ENCODE data around the gene CHKB. TPM values are rescaled to one million over a fixed set of nuclear protein-coding genes. Genes with fewer than 3 reads are reported as not detected.

The CHKB gene
- total RNA-seq, 4 donors from 2014 or later: 74.8 to 232 (median 86.1) TPM

DNA sequence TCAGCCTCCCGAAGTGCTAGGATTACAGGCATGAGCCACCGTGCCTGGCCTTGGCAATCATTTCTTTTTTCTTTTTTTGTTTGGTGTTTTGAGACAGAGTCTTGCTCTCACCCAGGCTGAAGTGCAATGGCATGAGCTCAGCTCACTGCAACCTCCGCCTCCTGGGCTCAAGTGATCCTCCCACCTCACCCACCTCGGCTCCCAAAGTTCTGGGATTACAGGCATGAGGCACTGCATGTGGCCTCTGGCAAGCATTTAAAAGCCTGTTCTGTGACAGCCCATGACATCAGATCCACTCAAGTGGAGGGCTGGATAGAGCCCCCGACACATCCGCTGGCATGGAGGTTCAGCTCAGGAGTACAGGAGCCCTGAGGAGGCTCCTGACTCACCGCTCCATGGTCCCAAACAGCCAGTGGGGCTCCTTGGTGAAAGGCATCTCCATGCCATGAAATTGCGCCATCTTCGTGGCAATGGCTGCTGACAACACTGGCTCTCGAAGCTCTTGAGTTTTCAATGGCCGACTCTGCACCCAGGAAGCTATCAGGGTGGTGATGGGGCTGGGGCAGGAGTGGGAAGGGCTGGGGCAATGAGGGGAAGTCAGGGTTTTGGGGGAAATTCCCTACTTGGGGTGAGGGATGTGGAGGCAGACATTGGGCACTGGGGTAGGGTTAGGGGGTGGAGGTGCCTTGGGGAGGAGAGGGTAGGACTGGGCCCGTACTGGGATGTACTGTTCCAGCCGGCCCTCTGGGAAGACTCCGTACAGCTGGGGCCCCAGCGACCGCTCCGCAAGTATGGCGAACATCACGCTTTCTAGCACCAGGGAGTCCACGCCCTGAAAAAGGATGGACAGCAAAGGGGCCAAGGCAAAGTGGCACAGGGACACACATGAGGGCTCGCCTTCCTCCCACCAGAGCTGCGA, 1.4 kb downstream of the CHKB start:
- Histone ChIP-seq H3K27ac (peak overlapping the region; percentile 99), H3K27me3 (no peaks in the 10 kb centered on the region), H3K4me1 (peaks cover 15 to 31% (median 23%) of the 10 kb centered on the region in 4 donors), H3K36me3 (no peaks in the 10 kb centered on the region), H3K4me3 (peak overlapping the region; percentile 71 to 89 (median 76)), H3K9me3 (no peaks in the 10 kb centered on the region)
- no peak for DNase-seq
- TF ChIP-seq POLR2AphosphoS5 (IDR thresholded peaks at IDR 0.05): no peak
- TF ChIP-seq EP300 (IDR thresholded peaks at IDR 0.05; ENCODE audit: low read depth): no peak
- TF ChIP-seq POLR2A (IDR thresholded peaks at IDR 0.05): no peak
- TF ChIP-seq, protein P1, sequence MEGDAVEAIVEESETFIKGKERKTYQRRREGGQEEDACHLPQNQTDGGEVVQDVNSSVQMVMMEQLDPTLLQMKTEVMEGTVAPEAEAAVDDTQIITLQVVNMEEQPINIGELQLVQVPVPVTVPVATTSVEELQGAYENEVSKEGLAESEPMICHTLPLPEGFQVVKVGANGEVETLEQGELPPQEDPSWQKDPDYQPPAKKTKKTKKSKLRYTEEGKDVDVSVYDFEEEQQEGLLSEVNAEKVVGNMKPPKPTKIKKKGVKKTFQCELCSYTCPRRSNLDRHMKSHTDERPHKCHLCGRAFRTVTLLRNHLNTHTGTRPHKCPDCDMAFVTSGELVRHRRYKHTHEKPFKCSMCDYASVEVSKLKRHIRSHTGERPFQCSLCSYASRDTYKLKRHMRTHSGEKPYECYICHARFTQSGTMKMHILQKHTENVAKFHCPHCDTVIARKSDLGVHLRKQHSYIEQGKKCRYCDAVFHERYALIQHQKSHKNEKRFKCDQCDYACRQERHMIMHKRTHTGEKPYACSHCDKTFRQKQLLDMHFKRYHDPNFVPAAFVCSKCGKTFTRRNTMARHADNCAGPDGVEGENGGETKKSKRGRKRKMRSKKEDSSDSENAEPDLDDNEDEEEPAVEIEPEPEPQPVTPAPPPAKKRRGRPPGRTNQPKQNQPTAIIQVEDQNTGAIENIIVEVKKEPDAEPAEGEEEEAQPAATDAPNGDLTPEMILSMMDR (IDR thresholded peaks at IDR 0.05): no peak
- WGBS, 2 donors (ENCODE audit: low coverage in 1 of 2): 92% methylated on average over 22 of the region's 22 CpGs; no CpG with 5 or more reads in 1 of the 2 donors
- in situ Hi-C loops (cut with MboI; ENCODE audit: low pct_ligation_motif_present in 1 of 4, low pct_unique_long_range_greater_than_20kb in 1 of 4, low sequenced_read_pairs in 3 of 4): no loop called here
- intact Hi-C loops (cut with DNase I; ENCODE audit: low total_unique reads): no loop called here

DNA sequence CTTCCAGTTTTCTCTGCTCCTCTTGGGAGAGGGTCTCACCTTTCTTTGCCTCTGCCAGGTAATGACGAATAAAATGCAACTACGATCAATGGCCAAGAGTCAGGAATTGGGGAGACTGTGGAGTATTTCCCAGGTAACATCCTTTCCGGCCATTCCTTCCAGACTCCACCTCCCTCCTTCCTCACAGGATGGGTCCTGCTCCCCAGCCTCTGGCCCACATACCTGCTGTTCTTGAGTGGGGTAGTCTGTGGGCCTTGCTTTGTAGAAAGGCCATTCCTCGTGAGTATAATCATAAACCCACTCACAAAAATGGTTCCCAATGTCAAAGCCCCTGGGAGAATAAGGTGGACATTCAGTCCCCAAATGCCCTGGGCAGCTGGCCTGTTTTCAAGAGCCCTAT, 2.9 kb downstream of the CHKB start:
- Histone ChIP-seq H3K27me3 (no peaks in the 10 kb centered on the region), H3K4me3 (no peak overlapping the region), H3K27ac (no peak overlapping the region), H3K36me3 (no peaks in the 10 kb centered on the region), H3K9me3 (no peaks in the 10 kb centered on the region), H3K4me1 (peaks cover 15 to 31% (median 23%) of the 10 kb centered on the region in 4 donors)
- TF ChIP-seq, protein P1 (IDR thresholded peaks at IDR 0.05): no peak
- no peak for TF ChIP-seq EP300 (IDR thresholded peaks at IDR 0.05; ENCODE audit: low read depth)
- TF ChIP-seq POLR2AphosphoS5 (IDR thresholded peaks at IDR 0.05): no peak
- TF ChIP-seq POLR2A (IDR thresholded peaks at IDR 0.05): no peak
- 91 to 100% methylated on average over 3 to 4 of the region's 4 CpGs for WGBS, 2 donors (ENCODE audit: low coverage in 1 of 2)
- DNase-seq: no peak
- in situ Hi-C loops (cut with MboI; ENCODE audit: low pct_ligation_motif_present in 1 of 4, low pct_unique_long_range_greater_than_20kb in 1 of 4, low sequenced_read_pairs in 3 of 4) (no loop called here), intact Hi-C loops (cut with DNase I; ENCODE audit: low total_unique reads) (no loop called here)

GRCh38 chr22:50578776-50579310, 3.8 kb downstream of the CHKB start:
- Histone ChIP-seq H3K9me3 (no peaks in the 10 kb centered on the region), H3K4me3 (no peak overlapping the region), H3K4me1 (peaks cover 15 to 30% (median 23%) of the 10 kb centered on the region in 4 donors), H3K27ac (no peak overlapping the region), H3K27me3 (no peaks in the 10 kb centered on the region), H3K36me3 (no peaks in the 10 kb centered on the region)
- 76% methylated on average over 7 of the region's 8 CpGs; no CpG with 5 or more reads in 1 of the 2 donors for WGBS, 2 donors (ENCODE audit: low coverage in 1 of 2)
- in situ Hi-C loops (cut with MboI; ENCODE audit: low pct_ligation_motif_present in 1 of 4, low pct_unique_long_range_greater_than_20kb in 1 of 4, low sequenced_read_pairs in 3 of 4): no loop called here
- intact Hi-C loops (cut with DNase I; ENCODE audit: low total_unique reads): no loop called here
- TF ChIP-seq, protein P1 (IDR thresholded peaks at IDR 0.05): no peak
- TF ChIP-seq POLR2AphosphoS5 (IDR thresholded peaks at IDR 0.05) (no peak), EP300 (IDR thresholded peaks at IDR 0.05; ENCODE audit: low read depth) (no peak), POLR2A (IDR thresholded peaks at IDR 0.05) (no peak)
- DNase-seq: no peak

DNA sequence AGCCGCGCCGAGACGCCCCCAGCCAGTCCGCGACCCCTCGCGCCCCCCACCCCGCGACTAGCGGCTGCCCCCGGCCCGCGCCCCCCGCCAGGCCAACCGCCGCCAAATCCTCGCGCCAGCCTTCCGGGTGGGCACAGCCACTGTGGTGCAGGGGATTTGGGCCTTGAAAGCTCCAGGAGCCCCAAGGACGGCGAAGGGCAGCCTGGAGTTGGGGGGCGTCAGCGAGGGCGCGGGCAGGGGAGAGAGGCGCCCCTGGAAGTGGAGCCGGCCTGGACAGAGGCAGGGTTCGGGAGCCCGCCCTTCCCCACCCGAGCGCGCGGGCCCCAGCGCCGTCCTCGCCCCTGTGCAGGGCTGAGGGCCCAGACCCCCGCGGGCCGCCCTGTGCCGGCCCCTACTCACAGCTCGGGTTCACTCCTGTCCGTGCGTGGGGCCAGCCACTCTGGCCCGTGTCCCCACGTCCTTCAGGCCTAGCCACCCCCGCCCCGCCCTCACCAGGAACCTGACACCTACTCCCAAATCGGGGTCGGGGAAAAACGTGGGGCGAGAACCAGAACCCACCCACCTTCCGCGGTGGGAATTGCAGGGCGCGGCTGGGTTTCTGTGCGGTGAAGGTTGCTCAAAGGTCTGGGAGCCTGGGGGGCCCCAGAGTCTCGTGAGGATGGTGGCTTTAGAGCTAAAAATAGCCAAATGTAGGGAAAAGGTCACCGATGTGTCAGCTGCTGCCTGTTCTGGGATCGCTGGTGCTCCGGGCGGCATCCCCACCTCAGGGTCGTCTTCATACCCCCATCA, 4.5 kb downstream of the CHKB start, which contains the start of gene CPT1B:
Gene CPT1B (minus strand): TSS at position 441 of the 789 bp plus-strand sequence. CDS start 512 bp downstream, outside the sequence.
- Histone ChIP-seq H3K27ac (no peak within 1 kb of the TSS), H3K36me3 (no peaks in the 10 kb centered on the region), H3K9me3 (no peaks in the 10 kb centered on the region), H3K27me3 (no peaks in the 10 kb centered on the region), H3K4me1 (peaks cover 11 to 24% (median 20%) of the 10 kb centered on the region in 4 donors), H3K4me3 (peak within 1 kb of the TSS in 1 of 4 donors; percentile 13)
- no peak for DNase-seq
- intact Hi-C loops (cut with DNase I; ENCODE audit: low total_unique reads): no loop called here
- in situ Hi-C loops (cut with MboI; ENCODE audit: low pct_ligation_motif_present in 1 of 4, low pct_unique_long_range_greater_than_20kb in 1 of 4, low sequenced_read_pairs in 3 of 4): no loop called here
- 59% methylated on average over 62 of the region's 63 CpGs; no CpG with 5 or more reads in 1 of the 2 donors for WGBS, 2 donors (ENCODE audit: low coverage in 1 of 2)
- TF ChIP-seq EP300 (IDR thresholded peaks at IDR 0.05; ENCODE audit: low read depth) (no peak), POLR2AphosphoS5 (IDR thresholded peaks at IDR 0.05) (no peak), POLR2A (IDR thresholded peaks at IDR 0.05) (no peak)
- TF ChIP-seq, protein P1 (IDR thresholded peaks at IDR 0.05): no peak

Measured in transverse colon (tissue), 4 donors.